OCI-LY7 (cell line): ENCODE measurements around the gene APCDD1L. TPM values are rescaled to one million over a fixed set of nuclear protein-coding genes. Genes with fewer than 3 reads are reported as not detected.

ENCODE experiments used
- BruUV-seq: library from RNA; stranded (reverse); fragments of 400-500 nt; replicated peaks from 2 replicates; lab custom pipeline; 2021; lab: Mats Ljungman, UMichigan
- CTCF ChIA-PET: fragments of 300-600 bp; sonication (Branson Sonifier 250); formaldehyde crosslinking; loops from one replicate; lab custom pipeline; 2022; ENCODE audit warnings: antibody characterized with exemption; ENCODE audit not compliant: unreplicated experiment; lab: Charles Lee
- POLR2A ChIA-PET: fragments of 300-600 bp; sonication (Branson Sonifier 250); formaldehyde crosslinking; loops from one replicate; lab custom pipeline; 2022; ENCODE audit warnings: antibody characterized with exemption; lab: Charles Lee
- DNase-seq: peaks from one replicate; pipeline ENCODE4 v3.0.0-alpha.2; 2015; ENCODE audit warnings: low spot score
- H2AFZ ChIP-seq: fragments of 200-600 bp; sonication (generic), shearing (Covaris generic); 2 replicates; pipeline ENCODE4 v1.6.1; 2014; ENCODE audit warnings: mild to moderate bottlenecking, antibody characterized with exemption, low read length, moderate library complexity
- H3K27ac ChIP-seq: fragments of 200-600 bp; sonication (generic); 2 replicates; pipeline ENCODE4 v1.5.1; 2014; ENCODE audit warnings: mixed run types, low read depth, mild to moderate bottlenecking, moderate library complexity, low read length, inconsistent platforms; ENCODE audit not compliant: poor library complexity, severe bottlenecking
- H3K36me3 ChIP-seq: fragments of 200-600 bp; sonication (generic); 2 replicates; pipeline ENCODE4 v1.6.1; 2014; ENCODE audit warnings: mild to moderate bottlenecking, antibody characterized with exemption, low read length, moderate library complexity, mixed read lengths; ENCODE audit not compliant: insufficient read depth
- H3K4me1 ChIP-seq: fragments of 200-600 bp; sonication (generic); 2 replicates; pipeline ENCODE4 v1.5.1; 2014; ENCODE audit warnings: mild to moderate bottlenecking, low read length; ENCODE audit not compliant: insufficient read depth, poor library complexity, severe bottlenecking
- H3K4me2 ChIP-seq: fragments of 200-600 bp; sonication (generic); 2 replicates; pipeline ENCODE4 v1.6.1; 2014; ENCODE audit warnings: mild to moderate bottlenecking, low read length
- H3K4me3 ChIP-seq: fragments of 200-600 bp; sonication (generic); 2 replicates; pipeline ENCODE4 v1.5.1; 2014; ENCODE audit warnings: mild to moderate bottlenecking, low read depth, low read length; ENCODE audit not compliant: poor library complexity, severe bottlenecking
- H3K79me2 ChIP-seq: fragments of 200-600 bp; sonication (generic); 2 replicates; pipeline ENCODE4 v1.6.1; 2016; ENCODE audit warnings: low read depth, mild to moderate bottlenecking, low read length, moderate library complexity, mixed read lengths; ENCODE audit not compliant: insufficient read depth
- H3K9me2 ChIP-seq: fragments of 200-600 bp; sonication (generic); 2 replicates; pipeline ENCODE4 v1.6.1; 2016; ENCODE audit warnings: mild to moderate bottlenecking, low read length, mixed read lengths; ENCODE audit not compliant: insufficient read depth
- H3K9me3 ChIP-seq: fragments of 200-600 bp; sonication (generic); 2 replicates; pipeline ENCODE4 v1.6.1; 2014; ENCODE audit warnings: mild to moderate bottlenecking, mixed run types, low read length, mixed read lengths
- H4K20me1 ChIP-seq: fragments of 200-600 bp; sonication (generic); 2 replicates; pipeline ENCODE4 v1.6.1; 2014; ENCODE audit warnings: mild to moderate bottlenecking, antibody characterized with exemption, low read length, moderate library complexity, mixed read lengths; ENCODE audit not compliant: insufficient read depth
- EZH2phosphoT487 ChIP-seq: fragments of 200-600 bp; sonication (generic); IDR thresholded peaks from 2 replicates; pipeline ENCODE4 v1.6.1; 2018; ENCODE audit warnings: low read depth, borderline replicate concordance, mild to moderate bottlenecking, mixed run types, antibody characterized with exemption, low read length, moderate library complexity, mixed read lengths
- intact Hi-C: fragments of 100-400 bp; cut with micrococcal nuclease; formaldehyde crosslinking; loops from one replicate; pipeline ENCODE4 v1.10.0; 2022; ENCODE audit not compliant: unreplicated experiment
- total RNA-seq, 2 experiments: library from RNA; depleted of rRNA in 1 of 2; stranded (reverse); fragments of >200 nt in 1 of 2; shearing (Covaris generic) in 1 of 2; gene quantifications; 2 replicates each; pipeline ENCODE4 v1.2.3, GENCODE V29; 2014 to 2022
- TF ChIP-seq, protein P1 (sequence below): fragments of 200-600 bp; sonication (generic); conservative IDR thresholded peaks from 2 replicates; pipeline ENCODE4 v1.5.1; 2014; ENCODE audit warnings: mild to moderate bottlenecking, antibody characterized with exemption, low read length, moderate library complexity, mixed read lengths

Gene APCDD1L
- total RNA-seq, 2 experiments from 2014 or later, result not detected

- Histone ChIP-seq H3K9me2 (no peaks in the 10 kb centered on the region), H3K4me2 (no peak overlapping the region), H3K9me3 (no peaks in the 10 kb centered on the region), H2AFZ (no peak overlapping the region), H3K4me1 (no peaks in the 10 kb centered on the region), H4K20me1 (no peaks in the 10 kb centered on the region), H3K36me3 (no peaks in the 10 kb centered on the region), H3K79me2 (no peaks in the 10 kb centered on the region), H3K27ac (no peak overlapping the region), H3K4me3 (no peak overlapping the region)
- intact Hi-C loops, result no loop called here
- no TSS peak for BruUV-seq
- ChIA-PET CTCF (no interaction called here), POLR2A (interaction anchor here (0.6 to 0.7 kb wide), 2 partner anchors 19 to 20 kb away, joined by 3 to 6 read pairs; no protein-coding TSS in a partner anchor)
- TF ChIP-seq EZH2phosphoT487, result no peak
- TF ChIP-seq, protein P1, sequence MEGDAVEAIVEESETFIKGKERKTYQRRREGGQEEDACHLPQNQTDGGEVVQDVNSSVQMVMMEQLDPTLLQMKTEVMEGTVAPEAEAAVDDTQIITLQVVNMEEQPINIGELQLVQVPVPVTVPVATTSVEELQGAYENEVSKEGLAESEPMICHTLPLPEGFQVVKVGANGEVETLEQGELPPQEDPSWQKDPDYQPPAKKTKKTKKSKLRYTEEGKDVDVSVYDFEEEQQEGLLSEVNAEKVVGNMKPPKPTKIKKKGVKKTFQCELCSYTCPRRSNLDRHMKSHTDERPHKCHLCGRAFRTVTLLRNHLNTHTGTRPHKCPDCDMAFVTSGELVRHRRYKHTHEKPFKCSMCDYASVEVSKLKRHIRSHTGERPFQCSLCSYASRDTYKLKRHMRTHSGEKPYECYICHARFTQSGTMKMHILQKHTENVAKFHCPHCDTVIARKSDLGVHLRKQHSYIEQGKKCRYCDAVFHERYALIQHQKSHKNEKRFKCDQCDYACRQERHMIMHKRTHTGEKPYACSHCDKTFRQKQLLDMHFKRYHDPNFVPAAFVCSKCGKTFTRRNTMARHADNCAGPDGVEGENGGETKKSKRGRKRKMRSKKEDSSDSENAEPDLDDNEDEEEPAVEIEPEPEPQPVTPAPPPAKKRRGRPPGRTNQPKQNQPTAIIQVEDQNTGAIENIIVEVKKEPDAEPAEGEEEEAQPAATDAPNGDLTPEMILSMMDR, result no peak
- peak; percentile 27 for DNase-seq
Observed at GRCh38 chr20:58473453-58474425, 41.5 kb downstream of the APCDD1L start.

DNA sequence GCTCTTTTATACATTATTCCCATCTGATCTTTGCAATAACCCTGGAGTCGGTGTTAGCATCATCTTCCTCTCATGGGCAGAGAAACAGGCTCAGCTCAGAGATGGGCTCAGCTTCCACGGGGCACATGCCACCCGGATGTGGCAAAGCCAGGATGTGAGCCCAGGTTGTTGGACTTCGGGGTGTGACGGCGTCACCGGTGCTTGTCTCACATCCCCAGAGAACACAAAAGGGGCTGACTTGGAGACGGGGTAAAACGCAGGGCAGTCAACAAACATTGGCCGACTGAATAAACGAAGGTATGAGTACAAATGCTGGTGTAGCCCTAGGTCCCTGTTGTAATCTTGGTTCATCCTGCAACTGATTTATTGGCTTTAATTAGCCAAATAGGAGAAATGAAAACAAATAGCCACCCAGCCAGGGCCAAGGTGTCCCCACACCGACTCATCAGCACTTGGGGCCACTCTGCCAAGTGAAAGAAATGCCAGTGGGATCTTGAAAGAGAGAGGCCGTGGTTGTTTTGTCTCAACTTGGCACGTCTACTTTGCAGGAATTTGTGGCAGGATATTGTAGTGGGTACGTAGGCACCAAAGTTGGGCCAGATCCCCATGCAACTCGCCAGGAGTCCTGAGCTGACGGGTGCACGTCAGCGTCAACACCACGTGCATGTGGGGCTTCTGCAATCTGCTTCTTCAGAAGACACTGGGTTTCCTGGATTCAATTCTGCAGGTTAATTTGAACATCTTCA, 42.8 kb downstream of the APCDD1L start:
- H3K4me1 ChIP-seq, result no peaks in the 10 kb centered on the region
- H3K4me2 ChIP-seq, result no peak overlapping the region
- H3K79me2 ChIP-seq, result no peaks in the 10 kb centered on the region
- H3K27ac ChIP-seq, result no peak overlapping the region
- TF ChIP-seq, protein P1, result no peak
- TF ChIP-seq EZH2phosphoT487, result no peak
- H2AFZ ChIP-seq, result no peak overlapping the region
- DNase-seq, result no peak
- H3K36me3 ChIP-seq, result no peaks in the 10 kb centered on the region
- intact Hi-C loops, result no loop called here
- no peaks in the 10 kb centered on the region for H3K9me2 ChIP-seq
- H4K20me1 ChIP-seq, result no peaks in the 10 kb centered on the region
- no peak overlapping the region for H3K4me3 ChIP-seq
- no peaks in the 10 kb centered on the region for H3K9me3 ChIP-seq
- no TSS peak for BruUV-seq
- ChIA-PET POLR2A (interaction anchor here (0.6 kb wide), 1 partner anchor 223 kb away, joined by 3 read pairs; no protein-coding TSS in a partner anchor), CTCF (no interaction called here)
